GM12891 (cell line): ENCODE results near the gene TPSB2.
"Not testable (repeated sequence)": the region's sequence is repeated elsewhere in the genome, so short reads cannot be mapped to it uniquely, and the experiment has no call there.

ENCODE experiments used
- POLR2A ChIP-seq: IDR thresholded peaks from 2 replicates; pipeline ENCODE4 v1.6.1; 2011; ENCODE audit warnings: low read depth, low read length, control low read depth
- POLR2AphosphoS5 ChIP-seq: IDR thresholded peaks from 2 replicates; pipeline ENCODE4 v1.6.1; 2011; ENCODE audit warnings: low read depth, low read length, control low read depth
- TAF1 ChIP-seq: IDR thresholded peaks from 2 replicates; pipeline ENCODE4 v1.6.1; 2011; ENCODE audit warnings: low read depth, low read length, control low read depth

DNA sequence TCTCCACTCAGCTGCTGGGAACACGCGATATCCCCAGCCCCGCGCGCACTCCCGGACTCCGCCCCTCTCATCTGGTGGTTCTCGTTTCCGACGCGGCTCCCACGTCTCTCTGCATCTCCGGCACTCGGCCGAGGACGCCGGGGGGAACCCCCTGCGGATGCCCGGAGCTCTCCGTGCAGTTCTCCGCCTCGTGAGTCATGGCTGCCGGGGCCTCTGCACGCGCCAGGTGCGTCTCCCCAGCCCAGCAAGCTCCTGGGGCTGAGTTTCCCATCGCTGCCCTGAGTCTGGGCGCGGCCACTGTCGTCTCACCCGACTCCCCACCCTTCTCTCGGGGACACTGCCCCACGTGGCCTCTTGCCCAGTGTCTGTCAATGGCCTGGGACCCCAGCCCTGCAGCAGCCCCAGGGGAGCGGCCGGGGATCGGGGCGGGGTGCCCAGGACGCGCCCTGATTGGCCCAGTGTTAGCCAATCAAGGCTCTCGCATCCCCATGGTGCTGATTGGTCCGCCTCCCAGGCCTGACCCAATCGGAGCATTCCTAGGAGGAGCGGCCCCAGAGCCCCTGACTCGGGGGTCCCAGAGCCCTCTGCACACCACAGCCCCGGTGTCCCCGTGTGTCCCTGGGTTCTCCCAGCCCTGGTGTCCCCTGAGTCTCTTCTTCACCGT, 23.8 kb upstream of the TPSB2 start:
- not testable (repeated sequence) for TF ChIP-seq POLR2AphosphoS5, POLR2A, TAF1
